Activated CD4-positive, alpha-beta T cell treated with anti-CD3 and anti-CD28 coated beads, Interleukin-2, amount 50 U/mL, for 48 hours (primary cell): Measurements from ENCODE around the gene TMCO1.
"Not testable (repeated sequence)": the region's sequence is repeated elsewhere in the genome, so short reads cannot be mapped to it uniquely, and the experiment has no call there.

ENCODE experiments used
- DNase-seq, 2 experiments: peaks; one replicate each; pipeline ENCODE4 v3.0.0-alpha.2; 2020

TMCO1 gene

DNA sequence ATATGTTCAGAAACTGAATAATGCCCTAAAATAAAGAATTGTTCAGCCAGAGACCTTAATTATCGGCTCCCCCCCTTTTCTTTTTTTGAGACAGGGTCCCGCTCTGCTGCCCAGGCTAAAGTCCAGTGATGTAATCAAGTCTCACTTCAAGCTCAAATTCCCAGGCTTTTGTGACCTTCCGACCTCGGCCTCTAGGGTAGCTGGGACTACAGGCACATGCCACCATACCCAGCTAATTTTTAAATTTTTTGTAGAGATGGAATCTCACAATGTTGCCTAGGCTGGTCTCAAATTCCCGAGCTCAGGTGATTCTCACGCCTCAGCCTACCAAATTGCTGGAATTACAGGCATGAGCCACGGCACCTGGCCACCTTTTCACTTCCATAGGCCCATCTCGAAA, 26.5 kb downstream of the TMCO1 start:
- DNase-seq: no peak

DNA sequence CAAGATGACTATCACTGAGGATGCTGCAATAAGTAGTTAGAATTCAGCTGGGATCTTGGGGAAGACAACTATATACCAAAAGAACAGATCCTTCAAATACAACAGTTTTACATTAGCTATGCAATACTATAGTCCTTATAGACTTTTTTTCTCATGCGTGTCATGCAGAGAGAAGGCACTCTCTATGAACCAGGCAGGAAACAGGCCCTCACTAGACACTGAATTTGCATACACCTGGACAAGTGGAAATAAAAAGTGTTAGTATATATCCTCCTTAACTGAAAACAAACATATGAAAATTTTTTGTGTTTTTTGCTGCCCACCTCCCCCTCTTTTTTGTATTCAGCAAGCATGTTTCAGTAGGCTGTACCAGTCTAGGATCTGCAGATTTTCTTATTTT, 29.9 kb downstream of the TMCO1 start:
- no peak for DNase-seq

GRCh38 chr1:165737196-165737595, 31.5 kb downstream of the TMCO1 start:
- no peak for DNase-seq

- DNase-seq: no peak
Observed at GRCh38 chr1:165734906-165735305, 33.8 kb downstream of the TMCO1 start.

DNA sequence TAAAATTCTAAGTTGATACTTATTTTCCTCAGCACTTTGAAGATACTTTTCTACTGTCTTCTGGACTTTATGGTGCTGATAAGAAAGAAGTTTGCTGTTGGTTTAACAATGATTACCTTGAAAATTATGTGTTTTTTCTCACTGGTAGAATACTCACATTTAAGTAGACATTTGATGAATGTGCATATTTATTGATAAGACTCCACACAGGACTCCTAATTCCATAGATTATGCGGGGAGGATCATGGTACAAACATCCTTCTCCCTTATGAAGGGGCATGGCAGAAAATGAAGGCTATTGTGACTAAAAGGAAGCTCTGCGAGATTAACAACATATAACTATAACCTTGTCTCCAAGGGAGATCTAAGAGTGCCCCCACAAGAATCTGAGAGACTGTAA, 41.8 kb downstream of the TMCO1 start:
- no peak for DNase-seq

- DNase-seq: no peak
Observed at GRCh38 chr1:165726169-165726568, 42.5 kb downstream of the TMCO1 start.

GRCh38 chr1:165717918-165718515, 50.7 kb downstream of the TMCO1 start:
- peak; percentile 12 to 37 for DNase-seq

DNA sequence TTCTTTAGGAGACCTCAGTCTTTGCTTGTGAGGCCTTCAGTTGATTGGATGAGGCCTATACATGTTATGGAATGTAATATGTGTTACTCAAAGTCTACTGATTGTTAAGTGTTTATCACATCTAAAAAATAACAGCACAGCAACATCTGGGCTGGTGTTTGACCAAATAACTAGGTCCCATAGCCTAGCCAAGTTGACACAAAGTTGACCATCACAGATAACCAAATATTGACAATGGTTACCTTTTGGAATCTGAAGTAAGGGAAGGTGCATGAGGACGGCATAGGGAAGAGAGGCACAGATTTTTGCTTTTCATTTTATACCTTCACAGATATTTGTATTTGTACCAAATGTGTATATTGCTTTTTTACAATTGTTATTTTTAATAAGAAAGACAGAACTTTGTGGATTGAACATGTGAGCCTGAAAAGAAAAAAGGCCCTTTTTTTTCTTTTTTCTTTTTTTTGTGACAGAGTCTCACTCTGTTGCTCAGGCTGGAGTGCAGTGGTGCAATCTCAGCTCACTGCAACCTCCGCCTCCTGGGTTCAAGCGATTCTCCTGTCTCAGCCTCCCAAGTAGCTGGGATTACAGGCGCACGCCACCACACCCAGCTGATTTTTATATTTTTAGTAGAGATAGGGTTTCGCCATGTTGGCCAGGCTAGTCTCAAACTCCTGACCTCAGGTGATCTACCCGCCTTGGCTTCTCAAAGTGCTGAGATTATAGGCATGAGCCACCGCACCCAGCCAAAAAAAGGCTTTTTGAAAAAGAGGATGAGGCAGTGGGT, 52.2 kb downstream of the TMCO1 start:
- not testable (repeated sequence) for DNase-seq

DNA sequence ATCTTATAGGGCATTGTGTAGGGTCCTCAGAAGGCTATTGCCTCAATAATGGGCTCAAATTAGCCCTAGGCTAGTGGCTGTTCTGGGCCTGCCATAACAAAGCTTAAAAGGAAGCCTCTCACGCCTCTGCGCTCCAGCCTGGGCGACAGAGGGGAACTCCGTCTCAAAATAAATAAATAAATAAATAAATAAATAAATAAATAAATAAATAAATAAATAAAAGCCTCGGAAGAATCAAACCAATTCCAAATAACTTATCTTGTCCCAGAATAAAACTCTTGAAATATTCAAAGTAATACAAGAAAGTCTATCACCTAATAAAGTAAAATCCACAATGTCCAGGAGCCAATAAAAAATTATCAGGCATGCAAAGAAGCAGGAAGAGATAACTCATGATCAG, 55.9 kb downstream of the TMCO1 start:
- DNase-seq: no peak

DNA sequence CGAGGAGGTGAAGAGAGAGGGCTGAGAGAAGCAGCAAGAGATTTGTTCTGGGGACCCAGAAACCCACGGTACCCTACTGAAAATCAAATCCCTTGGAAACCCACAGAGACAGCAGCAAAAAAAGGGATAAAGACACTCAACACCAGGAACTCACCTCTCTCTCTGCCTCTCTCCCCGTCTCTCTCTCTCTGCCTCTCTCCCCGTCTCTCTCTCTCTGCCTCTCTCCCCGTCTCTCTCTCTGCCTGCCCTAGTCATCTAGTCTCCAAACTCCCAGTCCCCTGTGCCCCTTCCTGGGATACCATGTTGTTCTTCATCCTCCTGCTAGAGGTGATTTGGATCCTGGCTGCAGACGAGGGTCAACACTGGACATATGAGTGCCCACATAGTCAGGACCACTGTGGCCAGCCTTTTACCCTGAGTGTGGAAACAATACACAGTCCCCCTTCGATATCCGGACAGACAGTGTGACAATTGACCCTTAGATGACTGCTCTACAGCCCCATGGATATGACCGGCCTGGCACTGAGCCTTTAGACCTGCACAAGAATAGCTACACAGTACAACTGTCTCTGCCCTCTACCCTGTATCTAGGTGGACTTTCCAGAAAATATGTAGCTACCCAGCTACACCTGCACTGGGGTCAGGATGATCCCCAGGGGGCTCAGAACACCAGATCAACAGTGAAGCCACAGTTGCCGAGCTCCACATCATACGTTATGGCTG, 60.5 kb downstream of the TMCO1 start:
- DNase-seq: no peak

GRCh38 chr1:165703648-165704047, 65.0 kb downstream of the TMCO1 start:
- no peak for DNase-seq

- DNase-seq: not testable (repeated sequence)
Observed at GRCh38 chr1:165701922-165702321, 66.7 kb downstream of the TMCO1 start.

GRCh38 chr1:165699577-165699976, 69.1 kb downstream of the TMCO1 start:
- no peak for DNase-seq

DNA sequence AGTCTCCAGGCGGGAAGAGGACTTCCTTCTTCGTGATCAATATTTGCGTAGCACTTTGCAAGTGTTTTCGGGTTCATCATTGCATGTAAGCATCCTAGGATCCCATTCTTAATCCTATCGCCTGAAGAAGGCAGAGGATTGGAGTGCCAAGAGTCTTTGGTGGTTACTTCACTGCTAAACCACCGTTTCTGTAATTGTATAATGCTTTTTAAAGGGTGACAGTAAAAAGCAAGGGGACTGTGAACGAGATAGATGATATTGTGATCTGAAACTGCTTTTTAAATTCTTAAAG, 70.0 kb downstream of the TMCO1 start:
- DNase-seq: no peak

GRCh38 chr1:165697881-165698760, 70.5 kb downstream of the TMCO1 start, which contains the start of gene ALDH9A1:
Gene ALDH9A1, minus strand, starts transcription at chr1:165698562. Its CDS starts 4 bp downstream, at chr1:165698558.
- peak; percentile 93 to 94 for DNase-seq

GRCh38 chr1:165697491-165697880, 71.2 kb downstream of the TMCO1 start:
- DNase-seq: no peak

GRCh38 chr1:165696625-165697100, 72.0 kb downstream of the TMCO1 start:
- DNase-seq: no peak

GRCh38 chr1:165695031-165695430, 73.6 kb downstream of the TMCO1 start:
- no peak for DNase-seq

DNA sequence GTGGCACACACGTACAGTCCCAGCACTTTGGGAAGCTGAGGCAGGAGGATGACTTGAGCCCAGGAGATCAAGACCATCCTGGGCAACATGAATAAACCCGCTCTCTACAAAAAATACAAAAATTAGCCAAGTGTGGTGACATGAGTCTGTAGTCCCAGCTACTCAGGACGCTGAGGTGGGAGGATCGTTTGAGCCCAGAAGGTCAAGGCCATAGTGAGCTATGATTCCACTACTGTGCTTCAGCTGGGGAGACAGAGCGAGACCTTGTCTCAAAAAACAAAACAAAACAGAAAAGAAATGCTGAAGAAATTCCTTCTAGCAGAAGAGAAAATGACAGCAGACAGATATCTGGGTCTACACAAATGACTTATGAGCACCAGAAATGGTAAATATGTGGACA, 80.6 kb downstream of the TMCO1 start:
- DNase-seq: no peak

GRCh38 chr1:165686971-165687433, 81.7 kb downstream of the TMCO1 start:
- peak in 1 of 2 experiments; percentile 13 for DNase-seq

DNA sequence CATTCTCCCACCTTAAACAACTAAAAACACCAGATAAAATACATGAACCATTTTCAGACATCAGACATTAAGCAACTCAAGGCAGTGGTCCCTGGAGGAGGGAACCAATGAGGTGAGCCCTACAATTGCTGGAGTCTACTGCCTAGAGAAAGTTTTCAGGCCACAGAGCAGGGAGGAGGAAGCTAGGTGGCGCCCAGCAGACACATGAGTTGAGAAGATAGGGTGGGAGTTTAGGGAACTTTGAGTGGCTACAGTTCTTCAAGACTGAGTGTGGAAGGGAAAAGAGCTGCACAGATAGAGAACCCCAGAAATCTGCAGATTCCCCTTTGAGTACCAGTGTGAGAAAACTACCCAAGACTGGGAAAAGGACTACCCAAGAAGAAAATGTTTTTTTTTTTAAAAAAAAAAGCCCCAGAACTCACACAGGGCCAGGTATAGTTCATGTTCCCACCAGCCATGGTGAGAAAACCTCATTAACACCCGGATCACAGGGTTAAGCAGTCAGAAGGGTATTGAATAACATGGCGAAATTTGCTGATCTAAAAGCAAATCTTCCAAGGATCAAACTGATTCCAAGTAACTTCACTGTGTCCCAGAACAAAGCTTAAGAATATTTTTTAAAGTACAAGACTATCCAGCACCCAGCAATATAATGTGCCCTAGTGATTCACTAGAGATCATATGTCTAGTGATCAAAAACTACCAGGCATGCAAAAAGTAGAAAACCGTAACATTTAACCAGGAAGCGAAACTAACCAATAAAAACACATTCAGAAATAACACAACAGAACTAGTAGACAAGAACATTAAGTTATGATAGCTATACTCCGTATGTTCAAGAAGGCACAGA, 82.3 kb downstream of the TMCO1 start:
- no peak for DNase-seq
